ENCODE measurements around the gene JAK2.
"Not testable (repeated sequence)": the region's sequence is repeated elsewhere in the genome, so short reads cannot be mapped to it uniquely, and the experiment has no call there.

JAK2 gene

DNA sequence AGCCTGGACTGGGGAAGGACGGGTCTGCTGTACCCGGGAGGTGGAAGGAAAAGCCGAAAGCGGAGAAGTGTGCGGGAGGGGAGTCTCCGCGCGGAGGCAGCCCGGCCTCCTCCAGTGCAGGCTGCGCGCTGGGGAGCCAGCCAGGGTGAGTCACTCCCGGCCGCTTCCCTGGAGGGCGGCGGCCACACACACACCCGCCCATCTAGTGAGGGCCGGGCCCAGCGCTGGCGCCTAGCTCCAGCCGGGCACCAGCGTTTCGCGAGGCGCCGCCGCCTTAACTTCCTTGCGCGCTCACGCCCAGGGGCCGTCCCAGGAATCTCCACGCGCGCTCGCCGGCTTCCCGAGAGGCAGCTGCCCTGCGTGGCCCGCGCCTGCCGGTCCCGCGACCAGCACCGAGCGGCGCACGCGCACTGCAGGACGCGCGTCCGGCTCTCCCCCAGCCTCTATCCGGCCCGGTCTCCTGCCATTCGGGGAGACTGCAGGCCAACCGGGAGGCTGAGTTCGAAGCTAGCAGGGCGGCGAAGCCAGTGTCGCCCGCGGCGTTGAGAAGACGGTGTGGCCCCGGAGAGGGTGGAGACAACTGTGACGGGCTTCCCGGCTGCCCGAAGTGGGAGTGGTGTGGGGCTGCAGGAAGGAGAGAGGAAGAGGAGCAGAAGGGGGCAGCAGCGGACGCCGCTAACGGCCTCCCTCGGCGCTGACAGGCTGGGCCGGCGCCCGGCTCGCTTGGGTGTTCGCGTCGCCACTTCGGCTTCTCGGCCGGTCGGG is at the start of gene JAK2:
TSS of gene JAK2 (plus strand) at position 652 of the 765 bp plus-strand sequence. CDS start 36,716 bp downstream, outside the sequence.
- DNase-seq = peak; percentile 91

DNA sequence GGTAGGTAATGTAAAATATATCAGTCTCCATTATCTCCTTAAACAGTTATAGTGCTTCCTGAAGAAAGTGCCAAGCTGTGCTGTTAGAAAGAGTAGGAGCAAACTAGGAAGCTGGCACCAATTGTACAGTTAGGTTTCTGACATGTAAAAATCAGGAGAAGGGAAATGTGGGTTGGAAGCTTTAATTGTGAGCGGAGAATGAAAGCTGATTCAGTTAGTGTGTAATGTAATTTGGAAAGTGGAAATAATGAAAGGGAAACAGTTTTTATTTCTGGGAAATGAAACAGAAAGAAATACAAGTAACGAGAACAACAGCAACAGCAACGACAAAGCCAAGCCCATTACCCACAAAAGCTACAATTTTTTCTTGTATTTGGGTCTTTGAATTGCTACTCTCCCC is 48.8 kb upstream of the JAK2 start:
- no peak for DNase-seq

DNA sequence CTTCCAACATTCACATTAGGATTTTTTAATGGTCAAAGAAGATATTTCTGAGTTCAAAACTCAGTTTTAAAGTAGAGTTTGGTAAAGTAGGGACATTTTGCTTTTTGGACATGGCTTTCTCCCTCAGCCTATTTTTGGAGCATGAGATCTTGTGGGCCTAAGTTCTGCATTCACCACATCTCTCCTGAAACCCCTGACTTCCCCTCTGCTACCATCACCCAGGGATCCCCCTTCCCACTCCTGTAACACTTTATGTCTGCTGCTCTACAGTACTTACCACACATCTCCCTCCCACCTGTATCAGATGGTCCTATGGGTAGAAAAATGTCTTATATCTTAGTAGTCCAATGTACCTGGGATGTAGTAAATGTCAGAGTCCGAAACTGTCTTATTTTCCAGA is 48.2 kb upstream of the JAK2 start:
- DNase-seq = no peak

- DNase-seq = no peak
Observed at GRCh38 chr9:4937446-4937845, 47.6 kb upstream of the JAK2 start.

DNA sequence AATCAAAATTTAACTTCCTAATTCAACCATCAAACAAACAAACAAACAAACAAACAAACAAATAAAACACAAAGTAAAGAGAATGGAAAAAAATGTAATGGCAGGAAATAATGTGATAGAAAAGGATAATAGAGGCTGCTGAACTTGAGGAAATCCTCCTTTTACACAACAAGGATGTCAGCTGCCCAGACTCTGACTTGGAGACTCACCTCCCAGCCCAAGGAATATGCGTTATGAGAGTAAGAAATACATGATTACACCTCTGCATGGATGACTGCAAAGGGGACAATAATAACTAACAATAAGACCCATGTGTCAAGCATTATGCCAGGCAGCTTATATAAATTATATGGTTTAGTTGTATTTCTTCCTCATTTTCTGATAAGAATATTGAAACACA is 46.6 kb upstream of the JAK2 start:
- DNase-seq = no peak

- peak; percentile 27 for DNase-seq
Observed at GRCh38 chr9:4939118-4939561, 45.9 kb upstream of the JAK2 start.

GRCh38 chr9:4942042-4942691 is 42.9 kb upstream of the JAK2 start:
- not testable (repeated sequence) for DNase-seq

- no peak for DNase-seq
Observed at GRCh38 chr9:4943346-4943745, 41.7 kb upstream of the JAK2 start.

GRCh38 chr9:4944431-4945211 is 40.5 kb upstream of the JAK2 start:
- DNase-seq = not testable (repeated sequence)

DNA sequence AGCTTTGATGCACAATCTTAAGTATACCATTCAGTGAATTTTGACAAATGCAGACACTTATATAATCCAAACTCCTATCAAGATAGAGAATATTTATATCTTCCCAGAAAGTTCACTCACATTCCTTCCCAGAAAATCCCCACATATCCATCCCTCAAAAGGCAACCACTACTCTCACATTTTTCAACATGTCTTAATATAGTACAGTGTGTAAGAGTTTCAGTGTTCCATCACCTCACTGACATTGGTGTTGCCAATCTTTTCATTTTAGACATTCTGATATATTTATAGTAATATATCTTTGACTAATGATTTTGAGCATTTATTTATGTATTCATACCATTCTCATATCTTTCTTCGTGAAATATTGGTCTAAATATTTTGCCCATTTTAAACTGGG is 38.1 kb upstream of the JAK2 start:
- no peak for DNase-seq

DNA sequence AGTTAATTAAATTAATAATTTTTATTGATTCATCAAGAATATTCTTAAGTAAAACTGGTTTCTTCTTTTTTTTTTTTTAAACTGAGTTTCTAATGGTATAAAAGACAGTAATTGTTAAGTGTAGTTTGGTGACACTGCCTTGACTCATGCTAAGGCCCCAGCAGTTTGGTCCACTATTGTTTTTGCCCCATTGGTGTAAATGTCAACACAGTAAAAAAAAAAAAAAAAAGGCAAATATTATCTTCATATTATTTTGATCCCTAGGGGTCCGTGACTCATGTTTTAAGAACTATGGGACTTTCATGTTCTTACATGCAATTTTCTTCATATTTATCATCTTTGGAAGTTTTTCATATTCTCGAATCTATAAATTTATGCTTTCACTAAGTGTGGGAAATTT is 29.2 kb upstream of the JAK2 start:
- no peak for DNase-seq

DNA sequence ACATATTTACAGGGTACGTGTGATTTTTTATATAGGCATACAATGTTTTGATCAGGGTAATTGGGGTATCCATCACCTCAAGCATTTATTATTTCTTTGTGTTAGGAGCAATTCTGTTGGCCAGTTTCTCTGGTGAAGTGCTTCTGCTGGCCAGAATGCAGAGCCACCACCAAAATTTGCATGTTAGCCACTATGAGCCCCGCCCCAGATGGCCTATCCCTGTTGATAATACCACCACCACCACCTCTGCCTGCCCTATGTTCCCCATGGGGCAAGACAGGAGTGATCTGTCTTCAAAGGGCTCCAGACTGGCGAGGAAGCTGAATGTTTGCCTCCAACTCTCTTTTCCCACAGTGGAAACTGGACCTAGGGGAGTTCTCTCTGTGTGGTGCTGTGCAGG is 26.0 kb upstream of the JAK2 start:
- no peak for DNase-seq

DNA sequence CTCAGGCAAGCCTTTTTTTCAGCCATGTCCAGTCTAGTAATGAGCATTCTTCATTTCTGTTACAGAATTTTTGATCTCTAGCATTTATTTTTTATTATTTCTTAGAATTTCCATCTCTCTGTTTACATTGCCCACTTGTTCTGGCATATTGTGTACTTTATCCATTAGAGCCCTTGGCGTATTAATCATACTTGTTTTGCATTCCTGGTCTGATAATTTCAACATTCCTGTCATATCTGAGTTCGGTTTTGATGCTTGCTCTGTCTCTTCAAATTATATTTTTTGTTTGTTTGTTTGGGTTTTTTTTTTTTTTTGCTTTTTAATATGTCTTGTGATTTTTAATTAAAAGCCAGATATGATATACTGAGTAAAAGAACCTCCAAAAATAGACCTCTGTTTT is 23.0 kb upstream of the JAK2 start:
- no peak for DNase-seq

DNA sequence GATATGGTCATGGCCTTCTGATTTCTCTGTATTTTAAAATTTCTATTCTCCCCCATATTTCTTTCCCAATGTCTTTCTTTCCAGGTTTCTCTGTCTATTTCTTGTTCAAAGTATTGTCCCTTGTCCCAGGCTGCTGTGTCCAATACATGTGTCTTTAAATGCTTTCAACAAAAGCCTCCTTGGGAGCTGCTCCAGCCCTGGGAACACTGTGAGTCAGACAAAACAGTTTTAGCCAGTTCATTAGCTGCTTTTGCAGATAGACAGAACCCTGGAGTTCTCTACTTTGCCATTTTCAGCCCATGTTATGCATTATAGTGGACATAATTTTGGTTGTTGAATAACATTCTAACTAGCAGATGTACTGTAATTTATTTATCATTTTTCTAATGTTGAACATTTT is 20.5 kb upstream of the JAK2 start:
- DNase-seq = no peak

GRCh38 chr9:4965174-4965821 is 19.8 kb upstream of the JAK2 start:
- no peak for DNase-seq

DNA sequence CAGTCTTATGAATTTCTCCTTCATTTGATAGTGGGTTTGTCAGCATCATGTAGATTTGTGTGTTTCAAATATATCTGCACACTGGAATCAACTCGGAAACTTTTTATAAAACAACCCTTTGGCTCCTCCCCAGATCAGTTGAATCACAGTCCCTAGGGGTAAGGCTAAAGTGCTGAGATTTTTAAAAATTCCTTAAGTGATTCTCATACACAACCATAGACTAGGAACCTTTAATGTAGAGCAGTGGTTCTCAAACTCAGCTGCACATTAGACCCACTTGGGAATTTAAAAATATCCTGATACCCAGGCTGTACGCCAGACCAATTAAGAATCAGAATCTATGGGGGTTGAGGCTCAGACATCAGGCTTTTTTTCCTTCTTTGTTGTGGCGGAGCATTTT is 17.5 kb upstream of the JAK2 start:
- no peak for DNase-seq

GRCh38 chr9:4969130-4969529 is 15.9 kb upstream of the JAK2 start:
- DNase-seq = no peak

DNA sequence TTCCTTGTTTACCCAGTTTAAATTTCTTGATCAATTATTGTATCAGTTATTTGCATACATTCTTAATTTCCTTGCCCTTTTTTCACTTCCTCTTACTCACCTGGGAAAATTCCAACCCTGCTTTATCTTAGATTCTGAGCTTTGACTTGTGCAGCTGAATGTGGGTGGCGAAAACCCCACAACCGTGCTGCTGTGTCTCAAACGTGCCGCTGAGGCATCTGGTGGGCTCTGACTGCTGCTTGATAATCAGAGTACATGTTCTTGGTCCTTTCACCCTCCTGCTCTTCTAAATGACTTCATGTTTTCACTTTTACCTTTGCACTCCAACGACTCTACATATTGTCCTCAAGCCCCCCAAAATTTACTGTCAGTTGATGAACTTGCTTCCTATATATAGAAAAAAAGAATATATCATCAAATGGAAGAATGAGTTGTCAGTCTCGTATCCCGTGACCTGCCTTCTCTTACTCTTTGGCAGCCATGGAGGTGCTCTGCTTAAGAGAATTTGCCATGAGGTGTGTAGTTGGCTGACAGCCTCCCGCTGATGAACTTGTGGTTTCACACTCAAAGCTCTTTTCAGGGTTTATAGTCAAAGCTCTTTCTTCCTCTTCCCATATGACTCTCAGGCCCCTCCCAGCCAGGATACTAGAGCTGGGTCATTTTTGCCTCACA is 14.0 kb upstream of the JAK2 start:
- no peak for DNase-seq

GRCh38 chr9:4973246-4973645 is 11.8 kb upstream of the JAK2 start:
- no peak for DNase-seq

DNA sequence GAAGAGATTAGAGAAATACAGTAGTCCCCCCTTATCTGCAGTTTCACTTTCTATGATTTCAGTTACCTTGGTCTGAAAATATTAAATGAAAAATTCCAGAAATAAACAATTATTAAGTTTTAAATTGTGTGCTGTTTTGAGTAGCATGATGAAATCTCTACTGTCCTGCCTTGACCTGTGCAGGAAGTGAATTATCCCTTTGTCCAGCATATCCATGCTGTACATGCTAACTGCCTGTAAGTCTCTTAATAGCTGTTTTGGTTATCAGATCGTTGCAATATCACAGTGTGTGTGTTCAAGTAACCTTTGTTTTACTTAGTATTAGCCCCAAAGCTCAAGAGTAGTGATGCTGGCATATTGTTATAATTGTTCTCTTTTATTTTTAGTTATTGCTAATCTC is 11.2 kb upstream of the JAK2 start:
- no peak for DNase-seq

- no peak for DNase-seq
Observed at GRCh38 chr9:4979239-4979638, 5.8 kb upstream of the JAK2 start.

DNA sequence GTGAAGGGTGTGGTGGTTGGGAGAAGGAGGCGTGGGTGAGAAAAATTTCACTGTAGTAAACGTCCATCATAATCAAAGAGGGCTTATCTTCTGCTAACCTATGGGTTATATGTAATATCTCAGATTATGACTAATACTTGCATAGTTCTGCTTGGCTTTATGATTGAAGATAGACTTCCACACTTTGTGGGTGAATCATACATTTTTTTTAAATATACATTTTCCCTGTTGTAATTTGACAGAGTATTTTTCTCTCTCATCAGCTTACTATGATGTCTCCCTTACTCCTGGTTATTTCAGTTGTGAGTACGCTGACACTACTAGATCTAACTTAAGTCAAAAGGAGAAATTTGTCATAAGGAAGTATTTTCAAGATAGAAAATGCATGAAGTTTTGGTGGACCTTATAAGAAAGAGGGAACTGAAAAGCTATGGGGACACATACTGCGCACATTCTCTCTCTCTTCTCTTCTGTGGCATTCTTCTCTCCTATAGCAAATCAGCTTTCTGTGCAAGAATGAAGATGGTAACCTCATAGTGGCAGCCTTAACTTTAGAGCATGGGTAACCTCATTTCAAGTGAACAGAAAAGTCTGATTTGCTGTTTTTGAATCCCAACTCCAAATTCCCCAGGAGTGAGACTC is 4.9 kb upstream of the JAK2 start:
- no peak for DNase-seq

All from midbrain (tissue), 1 donor.